IMR-90 (cell line): ENCODE results near the gene CTBP1. TPM values are rescaled to one million over a fixed set of nuclear protein-coding genes. Genes with fewer than 3 reads are reported as not detected.

Experiments used
- ATAC-seq: fragments of 200-7000 bp; cut with Tn5 transposase; 2 replicates; pipeline ENCODE4 v1.9.1; 2020; ENCODE audit warnings: low read depth, mild to moderate bottlenecking, moderate library complexity
- BruUV-seq: library from RNA; stranded (reverse); fragments of 400-500 nt; replicated peaks from 2 replicates; lab custom pipeline; 2021; lab: Mats Ljungman, UMichigan
- CTCF ChIA-PET: fragments of 300-600 bp; formaldehyde crosslinking; extraction: SDS; loops from one replicate; lab custom pipeline; 2021; ENCODE audit warnings: antibody characterized with exemption; lab: Yijun Ruan, JAX
- POLR2A ChIA-PET: fragments of 300-600 bp; sonication (Branson Sonifier 250); formaldehyde crosslinking; loops from one replicate; lab custom pipeline; 2022; ENCODE audit warnings: antibody characterized with exemption; ENCODE audit not compliant: unreplicated experiment; lab: Charles Lee
- DNase-seq: peaks from one replicate; pipeline ENCODE4 v3.0.0; 2013
- H2AFZ ChIP-seq: replicated peaks from 2 replicates; pipeline ENCODE3; 2013; ENCODE audit warnings: low read length, mild to moderate bottlenecking; ENCODE audit not compliant: poor library complexity
- H2AK5ac ChIP-seq: 2 replicates; pipeline ENCODE4 v1.6.1; 2013; ENCODE audit warnings: low read depth, low read length, inconsistent platforms
- H2AK9ac ChIP-seq: replicated peaks from 2 replicates; pipeline ENCODE3; 2013; ENCODE audit warnings: mild to moderate bottlenecking, low read depth, low read length, moderate library complexity; ENCODE audit not compliant: poor library complexity
- H2BK120ac ChIP-seq: 2 replicates; pipeline ENCODE4 v1.6.1; 2013; ENCODE audit warnings: low read depth, low read length, inconsistent platforms
- H2BK15ac ChIP-seq: 3 replicates; pipeline ENCODE4 v1.6.1; 2013; ENCODE audit warnings: low read depth, low read length, inconsistent platforms
- H2BK20ac ChIP-seq: 2 replicates; pipeline ENCODE4 v1.6.1; 2013; ENCODE audit warnings: low read depth, mild to moderate bottlenecking, inconsistent platforms, low read length, moderate library complexity
- H2BK5ac ChIP-seq: 2 replicates; pipeline ENCODE4 v1.6.1; 2013; ENCODE audit warnings: mild to moderate bottlenecking, low read depth, low read length, inconsistent platforms; ENCODE audit not compliant: poor library complexity, severe bottlenecking
- H3K14ac ChIP-seq: replicated peaks from 2 replicates; pipeline ENCODE4 v1.6.1; 2013; ENCODE audit warnings: low read depth, low read length, inconsistent platforms
- H3K18ac ChIP-seq: 2 replicates; pipeline ENCODE4 v1.6.1; 2013; ENCODE audit warnings: low read depth, low read length, control low read depth
- H3K23ac ChIP-seq: 2 replicates; pipeline ENCODE4 v1.6.1; 2013; ENCODE audit warnings: low read depth, low read length, inconsistent platforms
- H3K27ac ChIP-seq: 2 replicates; pipeline ENCODE4 v1.5.1; 2013; ENCODE audit warnings: mild to moderate bottlenecking, control low read depth, low read length; ENCODE audit not compliant: insufficient read depth
- H3K27me3 ChIP-seq: 2 replicates; pipeline ENCODE4 v1.6.1; 2013; ENCODE audit warnings: low read length; ENCODE audit not compliant: control insufficient read depth, insufficient read depth
- H3K36me3 ChIP-seq: 2 replicates; pipeline ENCODE4 v1.6.1; 2013; ENCODE audit warnings: low read length, mixed read lengths; ENCODE audit not compliant: control insufficient read depth, insufficient read depth
- H3K4ac ChIP-seq: 2 replicates; pipeline ENCODE4 v1.6.1; 2013; ENCODE audit warnings: low read depth, low read length, inconsistent platforms
- H3K4me1 ChIP-seq: 2 replicates; pipeline ENCODE4 v1.6.1; 2013; ENCODE audit warnings: low read length, mixed read lengths; ENCODE audit not compliant: control insufficient read depth, insufficient read depth
- H3K4me2 ChIP-seq: 2 replicates; pipeline ENCODE4 v1.6.1; 2013; ENCODE audit warnings: low read depth, mild to moderate bottlenecking, control low read depth, low read length, moderate library complexity
- H3K4me3 ChIP-seq: 2 replicates; pipeline ENCODE4 v1.5.1; 2013; ENCODE audit warnings: low read depth, mild to moderate bottlenecking, control low read depth, low read length, moderate library complexity; ENCODE audit not compliant: insufficient read depth
- H3K56ac ChIP-seq: 2 replicates; pipeline ENCODE4 v1.6.1; 2013; ENCODE audit warnings: low read length, inconsistent platforms; ENCODE audit not compliant: insufficient read depth; ENCODE audit errors: extremely low read depth
- H3K79me1 ChIP-seq, 2 experiments: 2 replicates each; pipeline ENCODE4 v1.6.1; 2013; ENCODE audit warnings: low read length in 2 of 2, inconsistent platforms in 1 of 2, low read depth in 1 of 2
- H3K9ac ChIP-seq: 2 replicates; pipeline ENCODE4 v1.6.1; 2013; ENCODE audit warnings: low read depth, low read length, control low read depth
- H3K9me1 ChIP-seq: 2 replicates; pipeline ENCODE4 v1.6.1; 2013; ENCODE audit warnings: low read length, inconsistent platforms; ENCODE audit not compliant: insufficient read depth
- H3K9me3 ChIP-seq: 2 replicates; pipeline ENCODE4 v1.6.1; 2013; ENCODE audit warnings: low read length; ENCODE audit not compliant: control insufficient read depth, insufficient read depth
- H4K20me1 ChIP-seq: 2 replicates; pipeline ENCODE4 v1.6.1; 2013; ENCODE audit warnings: low read length, inconsistent platforms; ENCODE audit not compliant: insufficient read depth
- H4K5ac ChIP-seq: 2 replicates; pipeline ENCODE4 v1.6.1; 2013; ENCODE audit warnings: mild to moderate bottlenecking, low read depth, low read length, control low read depth
- H4K8ac ChIP-seq, 2 experiments: 2 replicates each; pipeline ENCODE4 v1.6.1; 2013; ENCODE audit warnings: low read depth in 2 of 2, low read length in 2 of 2, control low read depth in 1 of 2, inconsistent platforms in 1 of 2
- H4K91ac ChIP-seq: 2 replicates; pipeline ENCODE4 v1.6.1; 2013; ENCODE audit warnings: low read depth, low read length, inconsistent platforms; ENCODE audit not compliant: insufficient read depth
- FOS ChIP-seq: fragments of 150-350 bp; IDR thresholded peaks from 2 replicates; pipeline ENCODE4 v1.6.1; 2016; ENCODE audit warnings: low read depth, low read length
- MAZ ChIP-seq: IDR thresholded peaks from 2 replicates; pipeline ENCODE4 v1.6.1; 2012; ENCODE audit warnings: low read depth, mild to moderate bottlenecking, low read length, improper control_type of control experiment, moderate library complexity, borderline replicate concordance
- NFE2L2 ChIP-seq: fragments of 150-350 bp; IDR thresholded peaks from 2 replicates; pipeline ENCODE4 v1.6.1; 2016; ENCODE audit warnings: low read depth, mild to moderate bottlenecking, low read length
- WGBS, 2 experiments: methylation state at CpG; one replicate each; pipeline versions ENCODE4 v1.1.5 to v1.1.7; 2013; ENCODE audit warnings: missing lambda C conversion rate in 2 of 2; ENCODE audit not compliant: insufficient read length in 1 of 2; ENCODE audit errors: extremely low coverage in 2 of 2; 5-methylcytosine and 5-hydroxymethylcytosine counted together
- dilution Hi-C: fragments of 300-500 bp; cut with HindIII; formaldehyde crosslinking; loops from one replicate; pipeline ENCODE4 v1.14.3; 2018; ENCODE audit warnings: low sequenced_read_pairs; ENCODE audit not compliant: unreplicated experiment
- in situ Hi-C: fragments of 300-500 bp; cut with MboI; formaldehyde crosslinking; loops from 3 replicates; pipeline ENCODE4 v1.14.3; 2019; ENCODE audit warnings: low sequenced_read_pairs, inconsistent platforms, mixed read lengths
- intact Hi-C: fragments of 100-400 bp; cut with micrococcal nuclease; formaldehyde crosslinking; loops from 2 replicates; pipeline ENCODE4 v1.10.0; 2022
- polyA plus RNA-seq, 3 experiments: library from polyadenylated mRNA; depleted of rRNA; stranded (reverse); fragments of >200 nt; gene quantifications; 2 replicates each; pipeline ENCODE4 v1.2.3, GENCODE V29; 2012; ENCODE audit warnings: low replicate concordance in 1 of 3
- total RNA-seq: library from RNA; depleted of rRNA; stranded (reverse); fragments of >200 nt; gene quantifications from 2 replicates; pipeline ENCODE4 v1.2.3, GENCODE V29; 2012

CTBP1 gene
- total and polyA plus RNA-seq, 2 of the 4 experiments (the other 2 are of a cell fraction): 147 to 212 TPM

GRCh38 chr4:1178300-1179088, 70.4 kb downstream of the CTBP1 start:
- Histone ChIP-seq H2AK9ac (peak overlapping the region; percentile 59), H3K4ac (peak overlapping the region; percentile 40), H3K4me1 (peaks cover 18% of the 10 kb centered on the region), H3K27ac (no peak overlapping the region), H3K18ac (no peak overlapping the region), H3K9me1 (no peaks in the 10 kb centered on the region), H2AFZ (peak overlapping the region; percentile 45), H2BK5ac (no peak overlapping the region), H2BK120ac (peak overlapping the region; percentile 46), H3K79me1 (no peaks in the 10 kb centered on the region; a peak in 1 of 4 replicates), H3K9ac (no peak overlapping the region), H3K23ac (peak overlapping the region; percentile 15; the same call in 1 of the 2 replicates), H3K36me3 (no peaks in the 10 kb centered on the region), H4K8ac (peak overlapping the region in 1 of 2 experiments; percentile 48; a peak in 2 of 4 replicates), H3K27me3 (no peaks in the 10 kb centered on the region), H2BK20ac (no peak overlapping the region), H3K4me2 (no peak overlapping the region), H2BK15ac (peak overlapping the region; percentile 28; the same call in 1 of the 3 replicates), H2AK5ac (peak overlapping the region; percentile 43; the same call in 1 of the 2 replicates), H3K14ac (0 out of 2 replicates have a peak overlapping the region, but pooled peaks have one; percentile 39), H4K91ac (no peak overlapping the region), H4K20me1 (no peaks in the 10 kb centered on the region), H4K5ac (no peak overlapping the region), H3K4me3 (no peak overlapping the region), H3K9me3 (peaks cover 15% of the 10 kb centered on the region), H3K56ac (no peak overlapping the region)
- in situ Hi-C loops: no loop called here
- ChIA-PET POLR2A (no interaction called here), CTCF (interaction anchor here (0.9 kb wide), 1 partner anchor 9 kb away, joined by 3 read pairs; no protein-coding TSS in a partner anchor)
- intact Hi-C loops: no loop called here
- dilution Hi-C loops: no loop called here
- TF ChIP-seq MAZ (0 out of 2 replicates have a peak, but pooled peaks have one; percentile 18), FOS (no peak), NFE2L2 (0 out of 2 replicates have a peak, but pooled peaks have one; percentile 3)
- WGBS, 2 experiments: 96% methylated on average over 4 of the region's 11 CpGs; no CpG with 5 or more reads in 1 of the 2 experiments
- DNase-seq: peak; percentile 38
- peak; percentile 34; the same call in 1 of the 2 replicates for ATAC-seq
- no TSS peak for BruUV-seq
